ENCODE measurements around the gene RNASE12.
A peak's percentile ranks its signal among the peaks of the same experiment; 100 is the strongest.
"Not testable (repeated sequence)": the region's sequence is repeated elsewhere in the genome, so short reads cannot be mapped to it uniquely, and the experiment has no call there.

RNASE12 gene

GRCh38 chr14:20614038-20614840 is 23.1 kb upstream of the RNASE12 start:
- peak in 5 of 51 donors; percentile 43 to 75 (median 45) for DNase-seq

- peak in 49 of 51 donors; percentile 29 to 98 (median 62) for DNase-seq
These were observed 22.2 kb upstream of the RNASE12 start for GRCh38 chr14:20613094-20614037.

- peak in 1 of 51 donors; percentile 19 for DNase-seq
These were observed 21.2 kb upstream of the RNASE12 start for GRCh38 chr14:20612403-20612802.

DNA sequence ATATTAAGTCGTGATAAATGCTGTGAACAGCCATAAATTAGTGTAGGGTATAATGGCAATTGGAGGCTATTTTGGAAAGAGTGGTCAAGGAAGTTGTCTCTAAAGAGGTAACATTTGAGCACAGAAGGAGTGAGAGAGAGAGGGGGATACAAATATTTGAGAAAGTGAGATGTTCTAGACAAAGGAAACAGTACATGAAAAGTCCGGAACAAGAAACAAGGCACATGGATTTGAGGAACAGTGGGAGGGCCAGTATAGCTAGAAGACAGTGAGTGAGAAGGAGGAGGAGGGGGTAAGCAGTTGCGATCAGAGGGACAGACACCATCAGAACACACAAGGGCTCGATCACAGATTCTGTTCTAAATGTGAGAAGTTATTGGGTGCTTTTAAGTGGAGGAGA is 20.1 kb upstream of the RNASE12 start:
- DNase-seq: no peak

DNA sequence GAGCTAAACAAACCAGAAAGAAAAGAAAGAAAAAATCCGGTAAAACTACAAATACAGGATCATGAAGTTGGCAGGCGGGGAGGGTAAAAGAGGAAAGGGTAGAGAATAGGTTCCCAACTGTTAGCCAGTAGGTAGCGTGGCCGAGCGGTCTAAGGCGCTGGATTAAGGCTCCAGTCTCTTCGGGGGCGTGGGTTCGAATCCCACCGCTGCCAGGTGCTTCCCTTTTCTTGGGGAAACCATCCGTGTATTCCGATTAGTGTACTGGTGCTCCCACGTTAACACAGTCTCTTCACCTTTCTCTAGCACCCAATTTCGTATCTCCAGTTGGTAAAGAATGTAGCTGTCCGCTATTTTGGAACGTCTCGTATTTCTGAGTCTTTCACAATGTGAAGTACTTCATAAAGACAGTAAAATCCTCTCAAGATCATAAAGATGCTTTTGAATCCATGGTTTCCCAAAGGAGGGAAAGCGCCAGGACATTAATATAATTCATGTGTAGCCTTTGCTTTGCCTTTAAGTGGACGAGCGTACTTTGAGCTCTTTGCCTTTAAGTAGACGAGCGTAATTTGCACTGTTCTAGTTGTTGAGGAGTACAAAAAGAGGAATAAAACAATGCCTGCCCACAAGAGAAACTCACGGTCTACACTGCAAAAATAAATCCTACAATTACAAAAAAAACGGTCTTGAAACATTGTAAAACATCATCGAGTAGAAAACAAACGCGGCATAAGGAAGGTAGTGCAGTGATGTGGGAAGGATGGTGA is 19.0 kb upstream of the RNASE12 start:
- peak in 44 of 51 donors; percentile 9 to 84 (median 54) for DNase-seq

GRCh38 chr14:20609215-20610001 is 18.2 kb upstream of the RNASE12 start:
- peak in 41 of 51 donors; percentile 11 to 84 (median 49) for DNase-seq

- DNase-seq: no peak
These were observed 17.4 kb upstream of the RNASE12 start for GRCh38 chr14:20608383-20609110.

DNA sequence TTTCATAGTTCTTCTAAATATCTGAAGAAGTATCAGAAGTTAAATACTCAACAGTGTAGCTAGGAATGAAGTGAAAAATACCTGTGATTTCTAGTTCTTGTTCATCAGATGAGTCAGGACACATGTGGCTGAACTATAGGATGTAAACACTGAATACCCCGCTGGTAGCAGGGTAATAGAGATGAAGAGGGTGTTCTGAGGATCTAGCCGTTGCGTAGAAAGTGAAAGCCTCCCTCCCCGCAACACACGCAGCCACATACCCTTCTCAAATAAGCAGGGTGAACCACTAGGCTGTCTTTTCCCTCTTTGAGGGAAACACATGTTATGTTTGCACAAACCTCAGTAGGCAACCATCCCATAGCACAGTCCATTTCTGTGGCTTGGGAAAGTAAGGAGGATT is 16.4 kb upstream of the RNASE12 start:
- DNase-seq: no peak

DNA sequence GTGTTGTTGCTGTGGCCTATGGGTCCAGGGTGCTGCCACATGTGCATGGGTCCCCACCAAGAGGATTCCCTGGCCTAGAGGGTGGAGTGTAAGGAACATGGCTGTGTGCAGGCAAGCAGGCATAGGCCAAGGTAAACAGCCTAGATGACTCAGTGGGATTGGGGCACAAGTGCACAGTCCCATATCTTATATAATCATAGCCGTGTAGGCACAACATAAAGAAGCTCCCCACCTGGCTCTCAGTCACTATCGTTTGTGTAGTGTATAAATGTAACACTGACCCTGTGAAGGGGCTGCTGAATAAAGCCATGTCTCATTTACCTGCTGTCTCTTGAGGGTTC is 15.7 kb upstream of the RNASE12 start:
- DNase-seq: no peak

GRCh38 chr14:20606190-20606901 is 15.2 kb upstream of the RNASE12 start:
- DNase-seq: peak in 9 of 51 donors; percentile 4 to 28 (median 10)

DNA sequence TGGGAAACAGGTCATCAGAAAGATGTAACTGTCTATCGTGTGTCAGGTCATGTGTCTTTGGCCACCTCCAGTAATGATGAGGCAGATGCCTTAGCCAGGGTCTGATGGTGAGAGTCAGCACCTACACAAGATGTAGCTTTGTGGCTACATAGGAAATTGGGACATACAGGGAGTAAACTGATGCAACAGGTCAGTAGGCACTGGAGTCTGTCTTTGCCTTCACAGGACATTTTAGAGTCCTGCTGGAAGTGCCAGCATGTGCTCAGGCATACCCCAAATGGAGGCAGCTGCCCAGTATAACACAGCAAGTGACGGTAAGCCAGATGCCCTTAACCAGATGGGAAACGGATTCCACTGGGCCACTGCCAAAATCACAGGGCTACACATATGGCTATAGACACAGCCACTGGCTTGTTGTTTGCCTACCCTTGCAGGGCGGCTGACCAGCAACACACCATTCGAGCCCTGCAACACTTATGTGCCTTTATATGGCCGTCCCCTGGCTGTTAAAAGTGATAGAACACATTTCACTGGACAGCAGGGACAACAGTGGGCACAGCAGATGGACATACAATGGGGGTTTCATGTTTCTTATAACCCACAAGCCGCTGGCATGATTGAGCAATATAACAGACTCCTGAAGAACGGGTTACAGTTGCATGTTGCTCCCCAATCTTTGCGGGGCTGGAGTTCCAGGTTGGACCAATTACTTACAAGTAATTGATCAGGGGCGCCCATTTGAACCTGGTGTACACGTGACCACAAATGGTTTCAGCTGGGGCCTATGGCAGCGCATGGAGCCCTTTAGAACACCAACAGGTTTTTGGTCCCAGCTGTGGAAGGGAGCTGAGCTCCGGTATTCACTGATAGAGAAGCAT is 12.9 kb upstream of the RNASE12 start:
- DNase-seq: no peak

- no peak for DNase-seq
These were observed 11.4 kb upstream of the RNASE12 start for GRCh38 chr14:20602583-20602982.

DNA sequence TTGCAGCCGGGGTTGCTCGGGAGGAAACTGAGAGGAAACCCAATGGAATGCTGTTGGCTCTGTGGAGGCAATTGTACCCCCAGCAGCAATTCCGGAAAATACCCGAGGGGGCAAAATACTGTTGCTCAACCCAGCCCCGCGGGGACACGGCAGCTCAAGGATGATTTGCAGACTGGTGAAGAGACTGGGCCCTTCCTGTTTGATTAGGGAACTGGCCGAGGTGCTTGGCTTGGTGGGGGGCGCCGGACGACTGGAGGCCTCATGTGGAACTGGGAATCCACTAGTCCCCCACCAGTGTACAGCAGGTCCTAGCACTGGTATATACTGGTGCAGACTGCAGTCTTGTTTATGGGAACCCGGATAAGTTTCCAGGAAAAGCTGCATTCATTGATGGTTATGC is 10.3 kb upstream of the RNASE12 start:
- no peak for DNase-seq

GRCh38 chr14:20597108-20597507 is 5.9 kb upstream of the RNASE12 start:
- no peak for DNase-seq

GRCh38 chr14:20595726-20596125 is 4.5 kb upstream of the RNASE12 start:
- DNase-seq: not testable (repeated sequence)

DNA sequence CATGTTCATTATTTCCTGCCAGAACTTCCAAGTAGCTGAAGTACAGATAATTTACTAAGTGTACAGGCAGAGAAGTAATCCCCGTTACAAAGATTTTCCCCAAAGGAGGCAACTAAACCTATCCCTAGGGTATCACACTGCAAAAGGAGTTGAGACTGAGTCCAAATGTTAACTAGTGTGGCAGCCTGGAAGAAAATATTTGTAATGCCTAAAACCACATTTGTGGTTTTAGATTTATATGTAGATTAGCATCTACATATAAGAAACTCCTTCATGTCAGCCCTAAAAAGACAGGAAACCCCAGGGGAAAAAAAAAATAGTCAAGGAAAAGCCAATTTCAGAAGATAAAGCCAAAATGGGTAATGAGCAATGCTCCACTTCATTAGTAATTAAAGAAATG is 1.4 kb upstream of the RNASE12 start:
- DNase-seq: no peak

GRCh38 chr14:20587489-20588154 is 3.6 kb downstream of the RNASE12 start, which contains the start of gene RNASE11:
RNASE11 (minus strand) TSS chr14:20588001.
- no peak for DNase-seq

DNA sequence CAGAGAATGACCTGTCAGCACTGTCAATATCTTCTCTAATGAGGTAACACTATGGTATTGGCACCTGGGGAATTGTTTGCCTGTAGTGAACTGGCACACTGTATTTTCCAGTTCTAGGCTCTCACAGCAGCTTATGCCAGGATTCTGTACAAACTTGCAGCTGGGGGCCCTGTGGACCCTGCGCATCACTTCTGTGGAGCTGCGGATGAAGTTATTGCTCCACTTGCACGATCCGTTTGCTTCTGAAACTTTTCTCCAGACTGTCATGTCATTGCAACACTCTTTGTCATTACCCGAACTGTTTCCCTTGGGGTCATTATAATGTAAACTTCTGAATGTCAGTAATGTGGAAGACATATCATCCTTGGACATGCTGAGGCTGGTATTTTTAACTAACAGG is 7.3 kb downstream of the RNASE12 start:
- no peak for DNase-seq
